Neural cell (in vitro differentiated cells): ENCODE data around the gene PRSS57. TPM values are rescaled to one million over a fixed set of nuclear protein-coding genes. Genes with fewer than 3 reads are reported as not detected.

ENCODE experiments used
- H2AFZ ChIP-seq: fragments of 200-600, 300-800 bp; sonication (generic), shearing (Covaris generic); 2 replicates; pipeline ENCODE4 v1.6.0; 2014; ENCODE audit warnings: low read depth, mild to moderate bottlenecking, antibody characterized with exemption, low read length, moderate library complexity
- H3F3A ChIP-seq: fragments of 200-600 bp; shearing (Covaris generic); 2 replicates; pipeline ENCODE4 v1.6.1; 2016; ENCODE audit warnings: mild to moderate bottlenecking, moderate library complexity, mixed read lengths, antibody characterized with exemption, low read length; ENCODE audit not compliant: insufficient read depth, poor library complexity, severe bottlenecking
- H3K27ac ChIP-seq: fragments of 200-600, 300-800 bp; sonication (generic), shearing (Covaris generic); 2 replicates; pipeline ENCODE4 v1.5.1; 2014; ENCODE audit warnings: mild to moderate bottlenecking, low read length, moderate library complexity
- H3K27me3 ChIP-seq: fragments of 300-800, 200-600 bp; sonication (generic), shearing (Covaris generic); 2 replicates; pipeline ENCODE4 v1.6.0; 2014; ENCODE audit warnings: mild to moderate bottlenecking, low read depth, low read length, moderate library complexity; ENCODE audit not compliant: insufficient read depth
- H3K36me3 ChIP-seq: fragments of 300-800, 200-600 bp; sonication (generic), shearing (Covaris generic); 2 replicates; pipeline ENCODE4 v1.5.1; 2014; ENCODE audit warnings: mild to moderate bottlenecking, antibody characterized with exemption, low read length, moderate library complexity; ENCODE audit not compliant: insufficient read depth
- H3K4me2 ChIP-seq: fragments of 300-800, 200-600 bp; sonication (generic), shearing (Covaris generic); 2 replicates; pipeline ENCODE4 v1.6.0; 2014; ENCODE audit warnings: mild to moderate bottlenecking, low read length
- H3K4me3 ChIP-seq: fragments of 300-800, 200-600 bp; sonication (generic), shearing (Covaris generic); 2 replicates; pipeline ENCODE4 v1.5.1; 2014; ENCODE audit warnings: mild to moderate bottlenecking, low read length, moderate library complexity
- H3K79me2 ChIP-seq: fragments of 200-600 bp; shearing (Covaris generic); replicated peaks from 2 replicates; pipeline ENCODE4 v1.6.0; 2014; ENCODE audit warnings: mild to moderate bottlenecking, low read length, moderate library complexity; ENCODE audit not compliant: insufficient read depth
- H3K9ac ChIP-seq: fragments of 300-800, 200-600 bp; sonication (generic), shearing (Covaris generic); 2 replicates; pipeline ENCODE4 v1.6.1; 2016; ENCODE audit warnings: mild to moderate bottlenecking, low read length, mixed read lengths
- H3K9me2 ChIP-seq: fragments of 200-600 bp; shearing (Covaris generic); 2 replicates; pipeline ENCODE4 v1.6.1; 2016; ENCODE audit warnings: mild to moderate bottlenecking, low read length, mixed read lengths; ENCODE audit not compliant: insufficient read depth
- H3K9me3 ChIP-seq: fragments of 200-600, 300-800 bp; sonication (generic), shearing (Covaris generic); 2 replicates; pipeline ENCODE4 v1.6.1; 2016; ENCODE audit warnings: mild to moderate bottlenecking, mixed run types, low read length, moderate library complexity, mixed read lengths
- H4K20me1 ChIP-seq: fragments of 200-600 bp; shearing (Covaris generic); 2 replicates; pipeline ENCODE4 v1.6.1; 2016; ENCODE audit warnings: mild to moderate bottlenecking, mixed run types; ENCODE audit not compliant: insufficient read depth
- CTCF ChIP-seq: fragments of 450-650 bp; IDR thresholded peaks from 2 replicates; pipeline ENCODE4 v1.5.1; 2014; ENCODE audit warnings: antibody characterized with exemption, mild to moderate bottlenecking, moderate library complexity; ENCODE audit not compliant: poor library complexity, severe bottlenecking
- EP300 ChIP-seq: fragments of 450-650 bp; conservative IDR thresholded peaks from 2 replicates; pipeline ENCODE4 v1.6.1; 2014; ENCODE audit warnings: antibody characterized with exemption, mild to moderate bottlenecking, moderate library complexity; ENCODE audit not compliant: poor library complexity, severe bottlenecking
- EZH2 ChIP-seq: fragments of 200-600, 300-800 bp; shearing (Covaris generic), sonication (generic); IDR thresholded peaks from 2 replicates; pipeline ENCODE4 v1.6.1; 2014; ENCODE audit warnings: antibody characterized with exemption, low read length, borderline replicate concordance, mild to moderate bottlenecking; ENCODE audit not compliant: insufficient read depth, poor library complexity, severe bottlenecking
- MXI1 ChIP-seq: fragments of 450-650 bp; conservative IDR thresholded peaks from 2 replicates; pipeline ENCODE4 v1.6.1; 2014; ENCODE audit warnings: antibody characterized with exemption, mild to moderate bottlenecking; ENCODE audit not compliant: poor library complexity, severe bottlenecking
- POLR2AphosphoS5 ChIP-seq: IDR thresholded peaks from 2 replicates; pipeline ENCODE4 v1.6.1; 2012
- RAD21 ChIP-seq: fragments of 450-650 bp; conservative IDR thresholded peaks from 2 replicates; pipeline ENCODE4 v1.6.1; 2014; ENCODE audit warnings: antibody characterized with exemption, mild to moderate bottlenecking, moderate library complexity
- REST ChIP-seq: IDR thresholded peaks from 2 replicates; pipeline ENCODE4 v1.6.1; 2012; ENCODE audit warnings: borderline replicate concordance
- SMC3 ChIP-seq: fragments of 450-650 bp; conservative IDR thresholded peaks from 2 replicates; pipeline ENCODE4 v1.6.1; 2014; ENCODE audit warnings: antibody characterized with exemption, mild to moderate bottlenecking, moderate library complexity; ENCODE audit not compliant: poor library complexity
- TAF1 ChIP-seq: IDR thresholded peaks from 2 replicates; pipeline ENCODE4 v1.6.1; 2012; ENCODE audit warnings: low read depth
- polyA plus RNA-seq: library from polyadenylated mRNA; depleted of rRNA; stranded (reverse); fragments of >200 nt; gene quantifications from 2 replicates; pipeline ENCODE4 v1.2.3, GENCODE V29; 2014

The PRSS57 gene
- polyA plus RNA-seq, 1 donor from 2014 or later = not detected

DNA sequence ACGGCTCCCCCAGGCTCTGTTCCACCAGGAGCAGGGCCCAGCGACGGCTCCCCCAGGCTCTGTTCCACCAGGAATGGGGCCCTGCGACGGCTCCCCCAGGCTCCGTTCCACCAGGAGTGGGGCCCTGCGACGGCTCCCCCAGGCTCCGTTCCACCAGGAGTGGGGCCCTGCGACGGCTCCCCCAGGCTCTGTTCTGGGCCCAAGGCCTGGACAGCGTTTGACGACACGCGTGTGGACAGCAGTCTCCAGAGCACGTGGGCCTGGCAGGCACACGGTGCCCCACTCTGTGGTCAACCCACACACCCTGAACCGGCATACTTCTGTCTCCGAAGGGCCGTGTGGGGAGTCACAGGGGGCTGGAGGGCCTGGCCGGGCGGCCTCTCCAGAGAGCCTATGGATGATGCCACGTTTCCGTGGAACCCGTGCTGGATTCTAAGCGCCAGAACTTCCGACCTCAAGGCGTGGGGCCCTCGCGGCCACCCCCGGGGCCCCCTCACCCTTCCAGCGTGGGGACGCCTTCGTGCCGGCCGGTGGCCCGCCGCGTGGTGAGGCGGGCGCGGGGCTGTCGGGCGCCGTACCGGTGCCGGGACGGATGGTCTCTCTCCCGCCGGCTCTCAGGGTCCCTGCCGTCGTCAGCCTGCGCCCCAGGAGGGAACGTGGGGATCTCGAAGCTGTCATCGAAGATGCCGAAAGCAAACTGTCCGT lies 44.0 kb downstream of the PRSS57 start:
- Histone ChIP-seq H2AFZ (no peak overlapping the region), H3K4me3 (no peak overlapping the region), H3K79me2 (peaks cover 23% of the 10 kb centered on the region), H3K9me2 (no peaks in the 10 kb centered on the region), H3F3A (no peaks in the 10 kb centered on the region), H3K36me3 (no peaks in the 10 kb centered on the region), H3K9me3 (no peaks in the 10 kb centered on the region), H3K27me3 (no peaks in the 10 kb centered on the region), H3K4me2 (no peak overlapping the region), H3K27ac (no peak overlapping the region), H3K9ac (no peak overlapping the region), H4K20me1 (no peaks in the 10 kb centered on the region)
- TF ChIP-seq CTCF = no peak
- no peak for TF ChIP-seq RAD21
- no peak for TF ChIP-seq SMC3
- no peak for TF ChIP-seq MXI1
- TF ChIP-seq POLR2AphosphoS5 = no peak
- no peak for TF ChIP-seq EP300
- no peak for TF ChIP-seq REST
- TF ChIP-seq TAF1 = no peak
- TF ChIP-seq EZH2 = no peak

DNA sequence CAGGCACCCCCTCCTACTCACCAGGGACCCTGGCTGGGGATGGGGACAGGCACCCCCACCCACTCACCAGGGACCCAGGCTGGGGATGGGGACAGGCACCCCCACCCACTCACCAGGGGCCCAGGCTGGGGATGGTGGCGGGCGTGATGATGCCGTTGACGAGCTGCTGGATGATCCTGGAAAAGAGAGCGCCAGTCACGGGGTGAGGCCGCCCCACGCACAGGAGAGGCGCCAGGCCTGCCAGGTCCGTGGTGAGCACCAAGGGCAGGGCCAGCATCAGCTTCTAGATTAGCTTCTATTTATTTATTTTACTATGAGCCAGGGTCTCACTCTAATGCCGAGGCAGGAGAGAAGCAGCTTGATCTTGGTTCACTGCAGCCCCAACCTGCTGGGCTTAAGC lies 45.1 kb downstream of the PRSS57 start:
- H3K36me3 ChIP-seq = no peaks in the 10 kb centered on the region
- no peak overlapping the region for H2AFZ ChIP-seq
- no peak overlapping the region for H3K27ac ChIP-seq
- no peak for TF ChIP-seq RAD21
- TF ChIP-seq CTCF = no peak
- no peak for TF ChIP-seq POLR2AphosphoS5
- TF ChIP-seq EZH2 = no peak
- no peak for TF ChIP-seq SMC3
- TF ChIP-seq MXI1 = no peak
- TF ChIP-seq REST = no peak
- no peak for TF ChIP-seq EP300
- TF ChIP-seq TAF1 = no peak
- no peaks in the 10 kb centered on the region for H3K9me2 ChIP-seq
- H4K20me1 ChIP-seq = no peaks in the 10 kb centered on the region
- peaks cover 17% of the 10 kb centered on the region for H3K79me2 ChIP-seq
- H3K9me3 ChIP-seq = no peaks in the 10 kb centered on the region
- no peak overlapping the region for H3K9ac ChIP-seq
- no peaks in the 10 kb centered on the region for H3K27me3 ChIP-seq
- H3F3A ChIP-seq = no peaks in the 10 kb centered on the region
- no peak overlapping the region for H3K4me2 ChIP-seq
- H3K4me3 ChIP-seq = no peak overlapping the region
